Smooth muscle cell of bladder (primary cell): ENCODE results near the gene BCL2. TPM values are rescaled to one million over a fixed set of nuclear protein-coding genes. Genes with fewer than 3 reads are reported as not detected.

Source experiments
- total RNA-seq: library from RNA; depleted of rRNA; stranded (reverse); fragments of >200 nt; gene quantifications from 2 replicates; pipeline ENCODE4 v1.2.3, GENCODE V29; 2014

The BCL2 gene
- 2.0 and 2.2 TPM in 2 replicates for total RNA-seq

DNA sequence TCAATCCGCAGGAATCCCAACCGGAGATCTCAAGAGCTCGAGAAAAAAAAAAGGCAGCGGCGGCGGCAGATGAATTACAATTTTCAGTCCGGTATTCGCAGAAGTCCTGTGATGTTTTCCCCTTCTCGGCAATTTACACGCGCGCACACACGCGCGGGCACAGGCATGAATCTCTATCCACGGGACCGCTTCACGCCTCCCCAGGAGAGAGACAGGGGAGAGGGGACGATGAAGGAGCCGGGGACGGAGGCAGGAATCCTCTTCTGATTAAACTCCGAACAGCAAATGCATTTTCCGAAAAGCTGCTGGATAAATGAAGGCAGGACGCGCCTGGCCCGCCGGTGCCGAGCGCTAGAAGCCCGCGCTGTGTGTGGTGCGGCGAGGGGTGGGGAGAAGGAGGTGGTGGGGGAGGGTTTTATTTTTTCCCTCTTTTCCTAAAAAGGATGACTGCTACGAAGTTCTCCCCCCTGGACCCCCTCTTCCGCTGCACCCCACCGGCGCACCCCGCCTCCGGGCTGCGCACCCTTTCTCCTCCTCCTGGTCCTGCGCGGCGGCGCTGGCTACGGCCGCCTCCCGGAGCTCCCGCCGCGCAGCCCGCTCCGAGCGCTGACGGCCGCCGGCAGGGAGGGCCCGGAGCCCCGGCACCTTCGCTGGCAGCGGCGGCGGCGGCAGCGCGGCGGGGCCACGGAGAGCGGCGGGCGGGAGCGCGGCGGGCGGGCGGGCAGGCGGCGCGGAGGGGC, at the start of gene BCL2:
BCL2 (minus strand) TSS at position 387 of the 740 bp plus-strand sequence.

DNA sequence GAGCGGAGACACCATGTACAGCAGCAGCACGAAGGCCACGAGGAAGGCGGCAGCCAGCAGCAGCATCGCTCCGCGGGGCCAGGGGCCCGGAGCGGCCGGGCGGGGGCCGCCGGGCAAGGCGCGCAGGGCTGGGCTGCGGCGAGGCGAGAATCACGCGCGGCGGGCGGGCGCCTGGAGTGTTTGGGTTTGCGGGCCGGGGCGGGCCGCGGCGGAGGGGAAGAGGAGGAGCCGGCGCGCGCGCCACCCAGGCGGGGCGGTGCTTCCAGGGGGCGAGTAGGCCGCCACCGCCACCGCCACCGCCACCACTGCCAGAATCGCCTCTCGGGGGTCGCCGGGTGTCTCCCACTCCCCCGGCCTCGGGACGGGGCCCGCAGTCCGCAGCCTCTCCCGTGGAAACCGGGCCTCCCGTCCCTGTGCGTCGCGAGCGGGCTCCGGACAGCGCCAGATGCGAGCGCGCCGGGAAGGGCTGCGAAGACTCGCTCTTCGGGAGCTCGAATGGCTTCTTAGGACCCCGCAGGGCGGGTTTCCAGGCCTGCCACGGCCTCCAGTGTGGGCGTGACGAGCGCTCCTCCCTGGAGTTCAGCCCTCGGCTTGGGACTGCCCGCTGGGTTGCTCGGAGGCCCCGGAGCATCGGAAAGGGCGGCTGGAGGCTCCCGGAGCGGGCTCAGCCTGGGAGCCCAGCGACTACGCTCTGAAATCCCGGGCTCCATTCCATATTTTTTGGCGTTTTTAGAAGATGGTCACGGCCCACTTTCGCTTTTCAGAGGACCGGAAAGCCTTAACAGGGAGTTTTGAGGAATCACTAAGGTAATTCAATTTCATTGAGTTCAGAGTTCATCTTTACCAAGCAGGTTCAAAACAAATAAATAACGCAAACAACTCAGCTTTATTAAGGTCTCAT, 47.7 kb upstream of the BCL2 start, which contains the start of gene KDSR:
KDSR (minus strand) TSS at position 154 of the 901 bp plus-strand sequence; CDS start at position 66, 88 bp downstream.

Other genes starting within 250 kb of the BCL2 start
- gene KDSR, start 47.4 kb upstream of the BCL2 start, total RNA-seq, result 19.5 and 36.1 TPM in 2 replicates
- 43.5 and 51.1 TPM in 2 replicates for gene VPS4B, start 102.7 kb upstream of the BCL2 start, total RNA-seq
- gene SERPINB5, start 157.2 kb upstream of the BCL2 start, total RNA-seq, result 0.09 and 0.14 TPM in 2 replicates
- not detected in 2 replicates for gene SERPINB12, start 222.6 kb upstream of the BCL2 start, total RNA-seq